Measurements from ENCODE around the gene RERE. TPM values are rescaled to one million over a fixed set of nuclear protein-coding genes. Genes with fewer than 3 reads are reported as not detected.

Gene RERE
- total and polyA plus RNA-seq, 2 experiments from 2014 or later, result 148 to 170 TPM

GRCh38 chr1:8629241-8630091, 188.0 kb downstream of the RERE start:
- H3K36me3 ChIP-seq (ENCODE audit: insufficient read depth), result no peaks in the 10 kb centered on the region
- H2AFZ ChIP-seq, result no peak overlapping the region
- no peaks in the 10 kb centered on the region for H3K9me3 Mint-ChIP-seq
- peaks cover 66% of the 10 kb centered on the region for H3K4me1 Mint-ChIP-seq
- no peaks in the 10 kb centered on the region for H3F3A ChIP-seq (replicated peaks; ENCODE audit: low read depth)
- no peak for DNase-seq (ENCODE audit: low spot score)
- H3K4me1 ChIP-seq (ENCODE audit: insufficient read depth), result peaks cover 71% of the 10 kb centered on the region
- no peak overlapping the region for H3K4me3 Mint-ChIP-seq
- no peak overlapping the region for H3K27ac Mint-ChIP-seq
- peak; percentile 19 for ATAC-seq
- H3K4me3 ChIP-seq, result no peak overlapping the region
- H3K79me2 ChIP-seq (replicated peaks; ENCODE audit: insufficient read depth), result peaks cover 100% of the 10 kb centered on the region
- no peaks in the 10 kb centered on the region for H3K9me2 ChIP-seq (ENCODE audit: insufficient read depth)
- no peaks in the 10 kb centered on the region for H3K27me3 ChIP-seq (ENCODE audit: insufficient read depth)
- H3K36me3 Mint-ChIP-seq (ENCODE audit: low read depth), result no peaks in the 10 kb centered on the region
- TF ChIP-seq, protein P1, sequence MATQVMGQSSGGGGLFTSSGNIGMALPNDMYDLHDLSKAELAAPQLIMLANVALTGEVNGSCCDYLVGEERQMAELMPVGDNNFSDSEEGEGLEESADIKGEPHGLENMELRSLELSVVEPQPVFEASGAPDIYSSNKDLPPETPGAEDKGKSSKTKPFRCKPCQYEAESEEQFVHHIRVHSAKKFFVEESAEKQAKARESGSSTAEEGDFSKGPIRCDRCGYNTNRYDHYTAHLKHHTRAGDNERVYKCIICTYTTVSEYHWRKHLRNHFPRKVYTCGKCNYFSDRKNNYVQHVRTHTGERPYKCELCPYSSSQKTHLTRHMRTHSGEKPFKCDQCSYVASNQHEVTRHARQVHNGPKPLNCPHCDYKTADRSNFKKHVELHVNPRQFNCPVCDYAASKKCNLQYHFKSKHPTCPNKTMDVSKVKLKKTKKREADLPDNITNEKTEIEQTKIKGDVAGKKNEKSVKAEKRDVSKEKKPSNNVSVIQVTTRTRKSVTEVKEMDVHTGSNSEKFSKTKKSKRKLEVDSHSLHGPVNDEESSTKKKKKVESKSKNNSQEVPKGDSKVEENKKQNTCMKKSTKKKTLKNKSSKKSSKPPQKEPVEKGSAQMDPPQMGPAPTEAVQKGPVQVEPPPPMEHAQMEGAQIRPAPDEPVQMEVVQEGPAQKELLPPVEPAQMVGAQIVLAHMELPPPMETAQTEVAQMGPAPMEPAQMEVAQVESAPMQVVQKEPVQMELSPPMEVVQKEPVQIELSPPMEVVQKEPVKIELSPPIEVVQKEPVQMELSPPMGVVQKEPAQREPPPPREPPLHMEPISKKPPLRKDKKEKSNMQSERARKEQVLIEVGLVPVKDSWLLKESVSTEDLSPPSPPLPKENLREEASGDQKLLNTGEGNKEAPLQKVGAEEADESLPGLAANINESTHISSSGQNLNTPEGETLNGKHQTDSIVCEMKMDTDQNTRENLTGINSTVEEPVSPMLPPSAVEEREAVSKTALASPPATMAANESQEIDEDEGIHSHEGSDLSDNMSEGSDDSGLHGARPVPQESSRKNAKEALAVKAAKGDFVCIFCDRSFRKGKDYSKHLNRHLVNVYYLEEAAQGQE (IDR thresholded peaks at IDR 0.05; ENCODE audit: unreplicated experiment), result no peak
- TF ChIP-seq, protein P2, sequence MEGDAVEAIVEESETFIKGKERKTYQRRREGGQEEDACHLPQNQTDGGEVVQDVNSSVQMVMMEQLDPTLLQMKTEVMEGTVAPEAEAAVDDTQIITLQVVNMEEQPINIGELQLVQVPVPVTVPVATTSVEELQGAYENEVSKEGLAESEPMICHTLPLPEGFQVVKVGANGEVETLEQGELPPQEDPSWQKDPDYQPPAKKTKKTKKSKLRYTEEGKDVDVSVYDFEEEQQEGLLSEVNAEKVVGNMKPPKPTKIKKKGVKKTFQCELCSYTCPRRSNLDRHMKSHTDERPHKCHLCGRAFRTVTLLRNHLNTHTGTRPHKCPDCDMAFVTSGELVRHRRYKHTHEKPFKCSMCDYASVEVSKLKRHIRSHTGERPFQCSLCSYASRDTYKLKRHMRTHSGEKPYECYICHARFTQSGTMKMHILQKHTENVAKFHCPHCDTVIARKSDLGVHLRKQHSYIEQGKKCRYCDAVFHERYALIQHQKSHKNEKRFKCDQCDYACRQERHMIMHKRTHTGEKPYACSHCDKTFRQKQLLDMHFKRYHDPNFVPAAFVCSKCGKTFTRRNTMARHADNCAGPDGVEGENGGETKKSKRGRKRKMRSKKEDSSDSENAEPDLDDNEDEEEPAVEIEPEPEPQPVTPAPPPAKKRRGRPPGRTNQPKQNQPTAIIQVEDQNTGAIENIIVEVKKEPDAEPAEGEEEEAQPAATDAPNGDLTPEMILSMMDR (conservative IDR thresholded peaks at IDR 0.05; ENCODE audit: low read depth in 2 of 2), result no peak
- peaks cover 72% of the 10 kb centered on the region for H4K20me1 ChIP-seq (replicated peaks; ENCODE audit: insufficient read depth)
- H3K4me2 ChIP-seq, result no peak overlapping the region; the same call in 1 of the 2 replicates
- peaks cover 8% of the 10 kb centered on the region for H3K27me3 Mint-ChIP-seq (ENCODE audit: insufficient read depth, low read depth, poor library complexity)
- H3K27ac ChIP-seq (ENCODE audit: low read depth), result 0 out of 2 replicates have a peak overlapping the region, but pooled peaks have one; percentile 12

- Mint-ChIP-seq H3K27me3 (ENCODE audit: insufficient read depth, low read depth, poor library complexity) (peaks cover 8% of the 10 kb centered on the region), H3K4me3 (no peak overlapping the region), H3K36me3 (ENCODE audit: low read depth) (no peaks in the 10 kb centered on the region), H3K4me1 (peaks cover 70% of the 10 kb centered on the region), H3K27ac (no peak overlapping the region), H3K9me3 (no peaks in the 10 kb centered on the region)
- no peaks in the 10 kb centered on the region for H3K36me3 ChIP-seq (ENCODE audit: insufficient read depth)
- H4K20me1 ChIP-seq (replicated peaks; ENCODE audit: insufficient read depth), result peaks cover 67% of the 10 kb centered on the region
- no peak overlapping the region for H3K27ac ChIP-seq (ENCODE audit: low read depth)
- H3K27me3 ChIP-seq (ENCODE audit: insufficient read depth), result no peaks in the 10 kb centered on the region
- TF ChIP-seq CREB1 (CRISPR knock-in tag; IDR thresholded peaks at IDR 0.05; ENCODE audit: low read depth), result no peak
- TF ChIP-seq, protein P2 (conservative IDR thresholded peaks at IDR 0.05; ENCODE audit: low read depth in 2 of 2), result no peak
- TF ChIP-seq, protein P3, sequence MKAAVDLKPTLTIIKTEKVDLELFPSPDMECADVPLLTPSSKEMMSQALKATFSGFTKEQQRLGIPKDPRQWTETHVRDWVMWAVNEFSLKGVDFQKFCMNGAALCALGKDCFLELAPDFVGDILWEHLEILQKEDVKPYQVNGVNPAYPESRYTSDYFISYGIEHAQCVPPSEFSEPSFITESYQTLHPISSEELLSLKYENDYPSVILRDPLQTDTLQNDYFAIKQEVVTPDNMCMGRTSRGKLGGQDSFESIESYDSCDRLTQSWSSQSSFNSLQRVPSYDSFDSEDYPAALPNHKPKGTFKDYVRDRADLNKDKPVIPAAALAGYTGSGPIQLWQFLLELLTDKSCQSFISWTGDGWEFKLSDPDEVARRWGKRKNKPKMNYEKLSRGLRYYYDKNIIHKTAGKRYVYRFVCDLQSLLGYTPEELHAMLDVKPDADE (IDR thresholded peaks at IDR 0.05), result no peak
- TF ChIP-seq ZNF114 (CRISPR knock-in tag; IDR thresholded peaks at IDR 0.05), result no peak
- no peak for TF ChIP-seq ZNF331 (CRISPR knock-in tag; IDR thresholded peaks at IDR 0.05; ENCODE audit: low read depth)
- no peak overlapping the region for H2AFZ ChIP-seq
- no peak overlapping the region for H3K4me3 ChIP-seq
- H3K9me2 ChIP-seq (ENCODE audit: insufficient read depth), result no peaks in the 10 kb centered on the region
- H3F3A ChIP-seq (replicated peaks; ENCODE audit: low read depth), result no peaks in the 10 kb centered on the region
- peaks cover 71% of the 10 kb centered on the region for H3K4me1 ChIP-seq (ENCODE audit: insufficient read depth)
- H3K4me2 ChIP-seq, result no peak overlapping the region
- H3K79me2 ChIP-seq (replicated peaks; ENCODE audit: insufficient read depth), result peaks cover 100% of the 10 kb centered on the region
- DNase-seq (ENCODE audit: low spot score) (no peak), ATAC-seq (no peak)
These were observed 188.8 kb downstream of the RERE start for GRCh38 chr1:8628606-8629005.
